HepG2 (cell line): Measurements from ENCODE around the gene DNAJB6. TPM values are rescaled to one million over a fixed set of nuclear protein-coding genes. Genes with fewer than 3 reads are reported as not detected.

ENCODE experiments used
- ATAC-seq: fragments of 200-7000 bp; cut with Tn5 transposase; 3 replicates; pipeline ENCODE4 v1.9.1; 2020; ENCODE audit warnings: mild to moderate bottlenecking, moderate library complexity
- BruUV-seq: library from RNA; stranded (reverse); fragments of 400-500 nt; replicated peaks from 2 replicates; lab custom pipeline; 2021; lab: Mats Ljungman, UMichigan
- CTCF ChIA-PET: fragments of 300-600 bp; formaldehyde crosslinking; extraction: SDS; loops from one replicate; lab custom pipeline; 2021; ENCODE audit warnings: low total read pairs, inconsistent platforms, low intra/inter-chr PET ratio; lab: Yijun Ruan, JAX
- POLR2A ChIA-PET: fragments of 350-600 bp; sonication (Branson Sonifier 250); formaldehyde crosslinking; loops from one replicate; lab custom pipeline; 2020; ENCODE audit warnings: antibody characterized with exemption, inconsistent platforms; lab: Yijun Ruan, JAX
- DNase-seq: peaks from one replicate; pipeline ENCODE4 v3.0.0-alpha.2; 2015; ENCODE audit warnings: low spot score
- FAIRE-seq: peaks from 3 replicates; lab custom pipeline; 2011; peaks lifted over from hg19 to GRCh38; lab: Jason Lieb, UNC
- H2AFZ ChIP-seq: one replicate; pipeline ENCODE4 v1.6.1; 2011; ENCODE audit warnings: low read length, inconsistent platforms
- H3K27ac ChIP-seq: fragments of 300-600 bp; 3 replicates; pipeline ENCODE4 v1.8.0; 2011; ENCODE audit warnings: mixed run types, mild to moderate bottlenecking, mixed read lengths, low read length, inconsistent platforms; ENCODE audit not compliant: insufficient read depth; ENCODE audit errors: extremely low read length
- H3K27me3 ChIP-seq, 2 experiments: fragments of 200-600 bp in 1 of 2; 2 replicates in 1 of 2; 3 replicates in 1 of 2; pipeline versions ENCODE4 v1.6.0 to v1.8.0; 2011; ENCODE audit warnings: low read length in 2 of 2, mild to moderate bottlenecking in 2 of 2, moderate library complexity in 2 of 2, inconsistent platforms in 1 of 2; ENCODE audit not compliant: insufficient read depth in 2 of 2, control insufficient read depth in 1 of 2
- H3K36me3 ChIP-seq, 2 experiments: fragments of 200-600 bp in 1 of 2; replicated peaks in 1 of 2; 2 replicates in 1 of 2; 3 replicates in 1 of 2; pipeline versions ENCODE4 v1.5.1 to v1.8.0; 2011; ENCODE audit warnings: low read length in 2 of 2, inconsistent platforms in 1 of 2; ENCODE audit not compliant: insufficient read depth in 2 of 2, control insufficient read depth in 1 of 2
- H3K4me1 ChIP-seq: 2 replicates; pipeline ENCODE4 v1.5.1; 2012; ENCODE audit warnings: low read length, inconsistent platforms; ENCODE audit not compliant: insufficient read depth
- H3K4me2 ChIP-seq: 2 replicates; pipeline ENCODE4 v1.6.0; 2011; ENCODE audit warnings: low read depth, low read length, inconsistent platforms
- H3K4me3 ChIP-seq, 3 experiments: fragments of 200-600 bp in 1 of 3; sonication (generic), shearing (Covaris generic) in 1 of 3; replicated peaks in 1 of 3; 2 replicates each; pipeline ENCODE4 v1.5.1; 2011 to 2016; ENCODE audit warnings: low read length in 3 of 3, inconsistent platforms in 2 of 3, low read depth in 2 of 3, mild to moderate bottlenecking in 2 of 3, control low read depth in 1 of 3, mixed read lengths in 1 of 3; ENCODE audit not compliant: insufficient read depth in 1 of 3
- H3K79me2 ChIP-seq: one replicate; pipeline ENCODE4 v1.6.1; 2011; ENCODE audit warnings: low read length, inconsistent platforms; ENCODE audit not compliant: insufficient read depth
- H3K9ac ChIP-seq: 2 replicates; pipeline ENCODE4 v1.6.0; 2011; ENCODE audit warnings: mild to moderate bottlenecking, low read depth, low read length, inconsistent platforms; ENCODE audit not compliant: insufficient read depth
- H3K9me3 ChIP-seq: 2 replicates; pipeline ENCODE4 v1.5.1; 2012; ENCODE audit warnings: mild to moderate bottlenecking, low read length
- H4K20me1 ChIP-seq: 2 replicates; pipeline ENCODE4 v1.6.0; 2011; ENCODE audit warnings: inconsistent platforms, mild to moderate bottlenecking, low read length, moderate library complexity; ENCODE audit not compliant: insufficient read depth
- ARNT ChIP-seq: fragments of 450-650 bp; IDR thresholded peaks from 2 replicates; pipeline ENCODE4 v1.6.1; 2017
- CREM ChIP-seq, 2 experiments: sonication (generic) in 1 of 2; formaldehyde crosslinking in 1 of 2; IDR thresholded peaks; 2 replicates each; pipeline versions ENCODE4 v1.4.0 to v1.6.1; 2016 to 2020; ENCODE audit warnings: antibody characterized with exemption in 1 of 2, mild to moderate bottlenecking in 1 of 2, missing genetic modification reagents in 1 of 2
- SALL2 ChIP-seq: sonication (generic); formaldehyde crosslinking; IDR thresholded peaks from 2 replicates; pipeline ENCODE4 v1.8.1; 2023; ENCODE audit warnings: mild to moderate bottlenecking, missing genetic modification reagents, inconsistent platforms
- TEAD2 ChIP-seq: sonication (generic); formaldehyde crosslinking; IDR thresholded peaks from 2 replicates; pipeline ENCODE4 v1.9.0; 2021; ENCODE audit warnings: missing genetic modification reagents
- ZNF460 ChIP-seq: sonication (generic); formaldehyde crosslinking; IDR thresholded peaks from 2 replicates; pipeline ENCODE4 v1.5.1; 2020; ENCODE audit warnings: missing genetic modification reagents, mild to moderate bottlenecking, borderline replicate concordance
- WGBS: methylation state at CpG from one replicate; pipeline ENCODE4 v1.1.6; 2017; ENCODE audit warnings: low lambda C conversion rate; 5-methylcytosine and 5-hydroxymethylcytosine counted together
- in situ Hi-C: cut with HindIII; loops from 2 replicates; pipeline ENCODE4 v1.10.0; 2017; ENCODE audit warnings: low pct_unique_long_range_greater_than_20kb; ENCODE audit not compliant: extremely low pct_ligation_motif_present
- intact Hi-C: fragments of 100-400 bp; cut with micrococcal nuclease; formaldehyde crosslinking; loops from one replicate; pipeline ENCODE4 v1.10.0; 2022; ENCODE audit not compliant: unreplicated experiment
- polyA plus RNA-seq, 8 experiments: library from polyadenylated mRNA; depleted of rRNA in 3 of 8; stranded (reverse) in 7 of 8; unstranded in 1 of 8; fragments of >200 nt; fragmentation: Illumina TruSeq in 4 of 8; extraction: Trizol in 4 of 8; gene quantifications; 2 replicates each; pipeline versions ENCODE4 v1.2.1 to v1.2.3, GENCODE V29; 2011 to 2016; ENCODE audit warnings: low read depth in 4 of 8, missing spikeins in 1 of 8, mixed read lengths in 1 of 8; ENCODE audit not compliant: insufficient read depth in 1 of 8
- total RNA-seq, 5 experiments: library from RNA; depleted of rRNA; stranded (reverse); fragments of >200 nt; fragmentation: Illumina TruSeq; extraction: Trizol; gene quantifications; 2 replicates each; pipeline ENCODE4 v1.2.3, GENCODE V29; 2016; ENCODE audit warnings: low read depth in 1 of 5
- TF ChIP-seq, protein P1 (sequence below): sonication (generic); formaldehyde crosslinking; IDR thresholded peaks from 2 replicates; pipeline ENCODE4 v1.5.0; 2020; ENCODE audit warnings: mild to moderate bottlenecking, missing genetic modification reagents, moderate library complexity
- TF ChIP-seq, protein P2 (sequence below): sonication (generic); formaldehyde crosslinking; IDR thresholded peaks from 2 replicates; pipeline ENCODE4 v1.5.0; 2020; ENCODE audit warnings: mild to moderate bottlenecking, missing genetic modification reagents, borderline replicate concordance
- TF ChIP-seq, protein P3 (sequence below): sonication (generic); formaldehyde crosslinking; IDR thresholded peaks from 2 replicates; pipeline ENCODE4 v1.5.1; 2020; ENCODE audit warnings: missing genetic modification reagents, mild to moderate bottlenecking, borderline replicate concordance
- TF ChIP-seq, protein P4 (sequence below): sonication (generic); formaldehyde crosslinking; IDR thresholded peaks from 2 replicates; pipeline ENCODE4 v1.4.0; 2020; ENCODE audit warnings: low read depth, mild to moderate bottlenecking, missing genetic modification reagents
- TF ChIP-seq, protein P5 (sequence below): IDR thresholded peaks from 2 replicates; pipeline ENCODE4 v1.6.1; 2016; ENCODE audit warnings: mild to moderate bottlenecking

Gene DNAJB6
- total and polyA plus RNA-seq, 2 of the 13 experiments (the other 11 are each of a cell fraction or from before 2014, with no cell fraction given), result 29.9 to 53.9 TPM

DNA sequence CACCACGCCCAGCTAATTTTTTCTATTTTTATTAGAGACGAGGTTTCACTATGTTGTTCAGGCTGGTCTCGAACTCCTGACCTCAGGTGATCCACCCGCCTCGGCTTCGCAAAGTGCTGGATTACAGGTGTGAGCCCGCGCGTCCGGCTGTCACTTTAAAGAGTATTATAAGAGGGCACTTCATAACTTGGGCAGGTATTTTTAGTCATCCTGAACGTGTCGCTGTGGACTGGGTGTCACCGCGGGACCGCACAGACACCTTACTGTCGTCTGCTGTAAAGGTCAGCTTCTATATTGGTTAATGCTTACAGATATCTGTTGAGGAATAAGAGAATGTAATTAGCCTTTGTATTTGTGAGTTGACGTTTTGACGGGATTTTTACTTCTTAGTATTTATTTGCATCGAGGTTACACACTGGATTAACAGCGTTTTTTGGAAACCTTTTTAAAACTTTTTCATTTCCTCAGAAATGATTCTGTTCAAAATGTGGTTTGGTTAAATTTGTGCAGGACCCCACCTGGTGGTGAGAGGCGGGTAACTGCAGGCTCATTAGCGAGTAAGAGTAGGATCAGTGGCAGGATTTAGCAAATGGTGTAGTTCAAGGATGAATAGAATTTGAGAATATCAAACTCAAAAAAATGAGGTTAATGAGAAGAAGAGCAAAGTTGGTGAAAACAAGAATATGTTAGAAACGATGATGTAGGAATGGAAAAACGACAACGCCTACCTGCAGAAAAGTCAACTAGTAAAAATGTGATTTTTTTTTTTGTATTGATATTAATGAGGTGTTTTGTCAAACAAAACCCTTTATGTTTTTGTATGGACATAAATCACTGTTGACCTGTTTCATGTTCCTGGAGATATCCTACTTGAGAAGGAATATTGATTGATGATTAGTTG, 3.2 kb downstream of the DNAJB6 start (continued):
- TF ChIP-seq, protein P1, sequence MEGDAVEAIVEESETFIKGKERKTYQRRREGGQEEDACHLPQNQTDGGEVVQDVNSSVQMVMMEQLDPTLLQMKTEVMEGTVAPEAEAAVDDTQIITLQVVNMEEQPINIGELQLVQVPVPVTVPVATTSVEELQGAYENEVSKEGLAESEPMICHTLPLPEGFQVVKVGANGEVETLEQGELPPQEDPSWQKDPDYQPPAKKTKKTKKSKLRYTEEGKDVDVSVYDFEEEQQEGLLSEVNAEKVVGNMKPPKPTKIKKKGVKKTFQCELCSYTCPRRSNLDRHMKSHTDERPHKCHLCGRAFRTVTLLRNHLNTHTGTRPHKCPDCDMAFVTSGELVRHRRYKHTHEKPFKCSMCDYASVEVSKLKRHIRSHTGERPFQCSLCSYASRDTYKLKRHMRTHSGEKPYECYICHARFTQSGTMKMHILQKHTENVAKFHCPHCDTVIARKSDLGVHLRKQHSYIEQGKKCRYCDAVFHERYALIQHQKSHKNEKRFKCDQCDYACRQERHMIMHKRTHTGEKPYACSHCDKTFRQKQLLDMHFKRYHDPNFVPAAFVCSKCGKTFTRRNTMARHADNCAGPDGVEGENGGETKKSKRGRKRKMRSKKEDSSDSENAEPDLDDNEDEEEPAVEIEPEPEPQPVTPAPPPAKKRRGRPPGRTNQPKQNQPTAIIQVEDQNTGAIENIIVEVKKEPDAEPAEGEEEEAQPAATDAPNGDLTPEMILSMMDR, result peak; percentile 73
- TF ChIP-seq ARNT, result no peak

DNA sequence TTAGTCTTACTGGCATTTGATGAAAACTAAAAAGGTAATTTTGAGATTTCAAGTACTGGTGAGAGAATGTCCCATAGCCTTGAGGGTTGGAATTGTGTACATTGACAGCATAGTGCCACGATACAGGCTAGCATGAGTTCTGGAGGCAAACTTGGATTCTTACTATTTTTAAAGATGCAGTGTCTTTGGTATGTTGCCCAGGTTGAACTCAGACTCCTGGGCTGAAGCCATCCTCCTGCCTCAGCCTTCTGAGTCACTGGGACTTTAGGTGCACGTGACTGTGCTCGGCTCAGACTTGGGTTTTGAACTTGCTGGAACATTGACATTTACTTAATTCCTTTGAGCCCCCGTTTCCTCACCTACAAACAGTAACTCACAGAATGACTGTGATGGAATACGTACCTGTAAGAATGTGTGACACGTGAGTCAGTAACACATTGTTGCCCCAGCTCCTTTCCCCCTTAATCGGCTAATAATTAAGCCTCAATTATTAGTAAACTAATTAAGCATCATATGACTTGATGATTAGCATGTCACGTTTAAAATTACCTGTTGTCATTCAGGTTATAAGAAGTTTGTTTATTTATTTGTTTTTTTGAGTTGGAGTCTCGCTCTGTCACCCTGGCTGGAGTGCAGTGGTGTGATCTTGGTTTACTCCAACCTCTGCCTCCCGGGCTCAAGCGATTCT, 10.6 kb downstream of the DNAJB6 start:
- POLR2A ChIA-PET, result no interaction called here
- FAIRE-seq, result no peak
- no peak for ATAC-seq
- TF ChIP-seq, protein P2, sequence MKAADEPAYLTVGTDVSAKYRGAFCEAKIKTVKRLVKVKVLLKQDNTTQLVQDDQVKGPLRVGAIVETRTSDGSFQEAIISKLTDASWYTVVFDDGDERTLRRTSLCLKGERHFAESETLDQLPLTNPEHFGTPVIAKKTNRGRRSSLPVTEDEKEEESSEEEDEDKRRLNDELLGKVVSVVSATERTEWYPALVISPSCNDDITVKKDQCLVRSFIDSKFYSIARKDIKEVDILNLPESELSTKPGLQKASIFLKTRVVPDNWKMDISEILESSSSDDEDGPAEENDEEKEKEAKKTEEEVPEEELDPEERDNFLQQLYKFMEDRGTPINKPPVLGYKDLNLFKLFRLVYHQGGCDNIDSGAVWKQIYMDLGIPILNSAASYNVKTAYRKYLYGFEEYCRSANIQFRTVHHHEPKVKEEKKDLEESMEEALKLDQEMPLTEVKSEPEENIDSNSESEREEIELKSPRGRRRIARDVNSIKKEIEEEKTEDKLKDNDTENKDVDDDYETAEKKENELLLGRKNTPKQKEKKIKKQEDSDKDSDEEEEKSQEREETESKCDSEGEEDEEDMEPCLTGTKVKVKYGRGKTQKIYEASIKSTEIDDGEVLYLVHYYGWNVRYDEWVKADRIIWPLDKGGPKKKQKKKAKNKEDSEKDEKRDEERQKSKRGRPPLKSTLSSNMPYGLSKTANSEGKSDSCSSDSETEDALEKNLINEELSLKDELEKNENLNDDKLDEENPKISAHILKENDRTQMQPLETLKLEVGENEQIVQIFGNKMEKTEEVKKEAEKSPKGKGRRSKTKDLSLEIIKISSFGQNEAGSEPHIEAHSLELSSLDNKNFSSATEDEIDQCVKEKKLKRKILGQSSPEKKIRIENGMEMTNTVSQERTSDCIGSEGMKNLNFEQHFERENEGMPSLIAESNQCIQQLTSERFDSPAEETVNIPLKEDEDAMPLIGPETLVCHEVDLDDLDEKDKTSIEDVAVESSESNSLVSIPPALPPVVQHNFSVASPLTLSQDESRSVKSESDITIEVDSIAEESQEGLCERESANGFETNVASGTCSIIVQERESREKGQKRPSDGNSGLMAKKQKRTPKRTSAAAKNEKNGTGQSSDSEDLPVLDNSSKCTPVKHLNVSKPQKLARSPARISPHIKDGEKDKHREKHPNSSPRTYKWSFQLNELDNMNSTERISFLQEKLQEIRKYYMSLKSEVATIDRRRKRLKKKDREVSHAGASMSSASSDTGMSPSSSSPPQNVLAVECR (CRISPR knock-in tag), result no peak
- TF ChIP-seq, protein P3, sequence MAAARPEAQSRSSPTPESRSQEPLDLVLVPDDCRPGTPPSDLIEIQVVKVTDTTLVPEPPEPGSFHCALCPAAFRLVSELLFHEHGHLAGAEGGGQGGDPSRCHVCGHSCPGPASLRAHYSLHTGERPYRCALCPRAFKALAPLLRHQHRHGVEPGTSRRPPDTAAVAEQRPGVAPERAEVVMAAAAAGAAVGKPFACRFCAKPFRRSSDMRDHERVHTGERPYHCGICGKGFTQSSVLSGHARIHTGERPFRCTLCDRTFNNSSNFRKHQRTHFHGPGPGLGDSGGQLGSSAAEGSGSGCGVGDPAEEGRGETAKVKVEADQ (CRISPR knock-in tag), result no peak
- no peak for TF ChIP-seq SALL2
- no peak for TF ChIP-seq TEAD2 (CRISPR knock-in tag)
- TF ChIP-seq ZNF460 (CRISPR knock-in tag), result no peak
- TF ChIP-seq CREM (IDR thresholded peaks at IDR 0.05), result no peak
- TF ChIP-seq CREM (CRISPR knock-in tag; IDR thresholded peaks at IDR 0.05), result no peak
- TF ChIP-seq, protein P4, sequence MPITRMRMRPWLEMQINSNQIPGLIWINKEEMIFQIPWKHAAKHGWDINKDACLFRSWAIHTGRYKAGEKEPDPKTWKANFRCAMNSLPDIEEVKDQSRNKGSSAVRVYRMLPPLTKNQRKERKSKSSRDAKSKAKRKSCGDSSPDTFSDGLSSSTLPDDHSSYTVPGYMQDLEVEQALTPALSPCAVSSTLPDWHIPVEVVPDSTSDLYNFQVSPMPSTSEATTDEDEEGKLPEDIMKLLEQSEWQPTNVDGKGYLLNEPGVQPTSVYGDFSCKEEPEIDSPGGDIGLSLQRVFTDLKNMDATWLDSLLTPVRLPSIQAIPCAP (CRISPR knock-in tag), result no peak
- TF ChIP-seq, protein P5, sequence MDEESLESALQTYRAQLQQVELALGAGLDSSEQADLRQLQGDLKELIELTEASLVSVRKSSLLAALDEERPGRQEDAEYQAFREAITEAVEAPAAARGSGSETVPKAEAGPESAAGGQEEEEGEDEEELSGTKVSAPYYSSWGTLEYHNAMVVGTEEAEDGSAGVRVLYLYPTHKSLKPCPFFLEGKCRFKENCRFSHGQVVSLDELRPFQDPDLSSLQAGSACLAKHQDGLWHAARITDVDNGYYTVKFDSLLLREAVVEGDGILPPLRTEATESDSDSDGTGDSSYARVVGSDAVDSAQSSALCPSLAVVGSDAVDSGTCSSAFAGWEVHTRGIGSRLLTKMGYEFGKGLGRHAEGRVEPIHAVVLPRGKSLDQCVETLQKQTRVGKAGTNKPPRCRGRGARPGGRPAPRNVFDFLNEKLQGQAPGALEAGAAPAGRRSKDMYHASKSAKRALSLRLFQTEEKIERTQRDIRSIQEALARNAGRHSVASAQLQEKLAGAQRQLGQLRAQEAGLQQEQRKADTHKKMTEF (CRISPR knock-in tag), result no peak

More for the DNA sequence above, 10.6 kb downstream of the DNAJB6 start:
- H2AFZ ChIP-seq, result no peak overlapping the region
- H4K20me1 ChIP-seq, result peaks cover 63% of the 10 kb centered on the region
- intact Hi-C loops, result no loop called here
- H3K27ac ChIP-seq, result no peak overlapping the region
- no peaks in the 10 kb centered on the region for H3K9me3 ChIP-seq
- peaks cover 94% of the 10 kb centered on the region for H3K79me2 ChIP-seq
- no peak overlapping the region for H3K4me2 ChIP-seq
- WGBS, result 95% methylated on average over 11 of the region's 11 CpGs
- DNase-seq, result no peak
- H3K4me3 ChIP-seq, result no peak overlapping the region
- H3K36me3 ChIP-seq, result peaks cover 0 to 5% of the 10 kb centered on the region in 2 experiments; a peak in 3 of 5 replicates
- peaks cover 4% of the 10 kb centered on the region; the same call in 1 of the 2 replicates for H3K4me1 ChIP-seq
- H3K27me3 ChIP-seq, result no peaks in the 10 kb centered on the region
- CTCF ChIA-PET, result no interaction called here
- BruUV-seq, result no TSS peak
- in situ Hi-C loops, result no loop called here
- H3K9ac ChIP-seq, result no peak overlapping the region
